GM19395 (cell line): ENCODE data around the gene STK11.

ENCODE experiments used
- ATAC-seq: cut with Tn5 transposase; IDR thresholded peaks from one replicate; pipeline ENCODE4 v1.9.1; 2021; ENCODE audit warnings: mild to moderate bottlenecking, moderate library complexity; ENCODE audit not compliant: unreplicated experiment

STK11 gene

GRCh38 chr19:1271528-1272422 lies 66.2 kb downstream of the STK11 start:
- no peak for ATAC-seq

- no peak for ATAC-seq
Observed at GRCh38 chr19:1272423-1273262, 67.1 kb downstream of the STK11 start.

- no peak for ATAC-seq
Observed at GRCh38 chr19:1273263-1274041, 67.9 kb downstream of the STK11 start.

- ATAC-seq, result no peak
Observed at GRCh38 chr19:1274081-1274851, 68.7 kb downstream of the STK11 start.

- ATAC-seq, result peak; percentile 5
Observed at GRCh38 chr19:1274852-1275259, 69.3 kb downstream of the STK11 start.

GRCh38 chr19:1275260-1275975 lies 69.8 kb downstream of the STK11 start, which contains the start of gene FAM174C:
Gene FAM174C, plus strand, starts transcription at chr19:1275530. Its CDS starts 20 bp downstream, at chr19:1275550.
- peak; percentile 75 for ATAC-seq

- no peak for ATAC-seq
Observed at GRCh38 chr19:1275976-1276627, 70.5 kb downstream of the STK11 start.

- no peak for ATAC-seq
Observed at GRCh38 chr19:1276628-1277022, 71.0 kb downstream of the STK11 start.

GRCh38 chr19:1277061-1277460 lies 71.5 kb downstream of the STK11 start:
- no peak for ATAC-seq
